Skin of body (tissue), 2 donors: ENCODE data around the gene RNF32. TPM values are rescaled to one million over a fixed set of nuclear protein-coding genes. Genes with fewer than 3 reads are reported as not detected.
A peak's percentile ranks its signal among the peaks of the same experiment; 100 is the strongest.

ENCODE experiments used
- DNase-seq: peaks from one replicate; lab custom pipeline; 2025; lab: John Stamatoyannopoulos, UW
- total RNA-seq: library from RNA; depleted of rRNA; stranded (reverse); fragments of >200 nt; gene quantifications from one replicate; pipeline ENCODE4 v1.2.3, GENCODE V29; 2014

RNF32 gene
- 0.89 TPM for total RNA-seq

DNA sequence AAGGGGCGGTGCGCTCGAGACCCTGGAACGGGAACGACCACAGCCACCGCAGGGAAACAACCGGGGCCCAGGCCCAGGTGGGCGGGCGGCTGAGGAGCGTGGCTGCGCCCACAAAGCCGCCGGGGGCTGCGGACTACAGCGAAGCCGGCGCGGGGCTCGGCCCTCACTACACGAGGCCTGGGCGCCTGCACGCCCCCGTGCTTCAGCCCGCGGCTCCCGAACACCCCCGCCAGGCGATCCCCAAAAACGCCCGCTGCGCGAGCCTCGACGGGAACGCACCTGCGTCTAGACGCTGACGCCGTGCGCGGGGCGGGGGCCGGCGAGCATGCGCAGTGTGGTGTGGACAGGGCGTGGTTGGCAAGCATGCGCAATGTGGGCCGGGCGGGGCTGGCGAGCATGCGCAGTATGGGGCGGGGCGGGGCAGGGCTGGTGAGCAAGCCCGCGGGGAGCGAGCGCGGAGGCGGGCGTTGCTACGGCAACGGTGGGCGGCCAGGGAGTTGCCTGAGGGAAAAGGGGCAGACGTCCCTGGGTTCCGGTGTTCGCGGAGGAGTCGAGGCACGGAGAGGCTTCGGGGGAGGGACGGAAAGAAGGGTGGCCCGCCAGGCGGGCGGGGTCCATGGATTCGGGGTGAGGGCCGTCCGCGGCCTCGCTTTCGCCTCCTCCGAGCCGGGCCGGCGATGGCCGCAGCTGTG lies at the start of gene RNF32:
TSS of gene RNF32 (plus strand) at position 518 of the 692 bp plus-strand sequence. CDS start 3,104 bp downstream, outside the sequence.
- DNase-seq: peak; percentile 85

- no peak for DNase-seq
Measured at GRCh38 chr7:156592155-156592884, 48.3 kb upstream of the RNF32 start.

DNA sequence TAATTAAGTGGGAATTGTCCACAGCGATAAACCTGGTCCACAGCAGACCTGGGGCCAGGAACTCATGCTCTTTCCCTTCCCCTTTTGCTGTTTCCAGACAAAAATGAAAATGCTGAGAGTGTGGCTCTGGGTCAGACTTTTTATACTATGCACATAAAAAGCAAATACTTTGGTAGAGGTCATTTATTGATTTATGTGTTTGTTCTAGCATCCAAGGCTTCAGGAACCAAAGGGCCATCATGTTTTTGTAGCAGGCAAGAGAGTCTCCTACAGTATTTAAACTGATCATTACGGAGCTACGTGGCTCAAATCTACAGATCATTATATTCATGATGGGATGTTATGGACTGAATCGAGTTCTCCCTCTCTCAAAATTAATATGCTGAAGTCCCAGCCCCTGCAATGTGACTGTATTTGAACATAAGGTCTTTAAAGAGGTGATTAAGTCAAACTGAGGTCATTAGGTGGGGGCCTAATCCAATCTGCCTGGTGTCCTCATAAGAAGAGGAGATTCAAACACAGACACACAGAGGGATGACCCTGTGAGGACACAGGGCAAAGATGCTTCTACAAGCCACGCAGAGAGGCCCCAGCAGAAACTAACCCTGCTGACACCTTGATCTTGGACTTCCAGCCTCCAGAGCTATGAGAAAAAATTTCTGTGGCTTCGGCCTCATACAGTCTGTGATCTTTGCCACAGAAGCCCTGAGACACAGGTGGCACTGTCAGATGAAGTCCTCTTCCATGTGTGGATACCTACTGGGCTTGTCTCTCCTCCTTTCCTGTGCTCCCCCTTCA lies 46.1 kb upstream of the RNF32 start:
- DNase-seq: no peak

- no peak for DNase-seq
Measured at GRCh38 chr7:156600496-156600895, 40.1 kb upstream of the RNF32 start.

DNA sequence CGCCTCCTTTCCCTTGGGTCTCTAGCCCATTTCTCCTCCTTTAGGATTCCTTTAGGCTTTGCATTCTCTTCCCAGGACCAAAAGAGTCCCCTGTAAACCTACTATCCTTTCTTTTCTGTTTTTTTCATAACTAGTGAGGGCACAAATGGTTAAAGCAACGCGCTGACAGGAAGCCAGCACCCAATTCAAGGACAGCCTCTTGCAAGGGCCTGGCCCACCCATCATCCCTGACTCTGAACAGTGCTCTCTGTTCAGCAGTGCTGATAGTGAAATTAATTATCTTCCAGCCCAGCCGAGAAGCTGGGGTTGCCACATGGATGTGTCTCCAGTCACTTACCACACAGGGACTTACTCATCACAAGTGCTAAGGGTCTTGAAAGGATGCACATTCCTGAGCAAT lies 38.3 kb upstream of the RNF32 start:
- DNase-seq: no peak

DNA sequence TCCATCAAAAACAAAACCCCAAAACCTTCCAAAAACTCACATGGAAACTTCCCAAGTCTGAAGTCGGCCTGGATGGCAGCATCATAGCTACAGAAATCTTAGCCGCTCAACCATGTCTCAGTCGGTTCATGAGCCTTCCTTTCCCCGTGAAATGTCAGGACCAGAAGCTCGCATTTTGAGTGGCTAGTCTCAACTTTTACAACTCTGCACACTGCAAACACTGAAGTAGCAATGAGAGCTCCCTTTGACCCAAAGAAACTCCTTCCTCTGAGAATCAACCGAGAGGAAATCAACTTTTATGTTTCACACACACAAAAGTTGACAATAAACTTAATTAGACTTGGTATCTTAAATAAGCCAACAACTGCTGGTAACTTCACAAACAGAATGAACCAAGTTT lies 37.6 kb upstream of the RNF32 start:
- no peak for DNase-seq

DNA sequence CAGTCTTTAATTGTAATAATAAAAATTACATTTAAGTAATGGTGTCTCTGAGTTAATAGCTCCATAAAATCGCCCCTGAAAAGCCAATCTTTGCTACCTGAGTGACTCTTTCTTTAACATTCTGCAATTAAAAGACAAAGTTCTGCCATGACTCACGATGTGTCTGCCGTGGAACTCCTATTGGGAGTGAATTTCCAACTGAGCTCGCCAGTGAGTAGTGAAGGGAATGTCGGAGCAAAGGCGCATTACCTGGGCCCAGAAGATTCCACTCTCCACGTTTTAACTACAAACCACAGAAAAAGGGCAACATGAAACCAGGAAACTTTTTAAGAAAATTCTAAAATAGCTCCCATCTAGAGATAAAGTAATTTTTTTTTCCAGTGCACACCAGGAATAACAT lies 36.9 kb upstream of the RNF32 start:
- DNase-seq: no peak

DNA sequence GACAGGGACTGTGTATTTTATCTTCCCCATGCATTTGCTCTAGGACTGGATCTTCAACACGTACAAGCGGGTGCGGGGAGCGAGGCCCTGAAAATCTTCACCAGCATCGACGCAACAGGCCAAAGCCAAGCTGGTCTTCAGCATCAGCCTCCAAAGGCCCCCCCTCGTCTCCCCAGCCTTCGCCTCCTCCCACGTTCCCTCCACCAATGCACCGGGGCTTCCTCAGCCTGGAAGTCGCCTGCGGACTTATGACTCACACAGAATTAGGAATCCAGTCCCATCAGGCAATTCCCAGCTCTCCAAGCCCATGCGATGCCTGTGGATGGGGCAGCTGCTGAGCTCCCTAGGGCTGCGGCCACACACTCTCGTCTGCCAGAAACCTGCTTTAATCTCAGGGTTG lies 36.3 kb upstream of the RNF32 start:
- no peak for DNase-seq

GRCh38 chr7:156604836-156605695 lies 35.5 kb upstream of the RNF32 start:
- DNase-seq: no peak

DNA sequence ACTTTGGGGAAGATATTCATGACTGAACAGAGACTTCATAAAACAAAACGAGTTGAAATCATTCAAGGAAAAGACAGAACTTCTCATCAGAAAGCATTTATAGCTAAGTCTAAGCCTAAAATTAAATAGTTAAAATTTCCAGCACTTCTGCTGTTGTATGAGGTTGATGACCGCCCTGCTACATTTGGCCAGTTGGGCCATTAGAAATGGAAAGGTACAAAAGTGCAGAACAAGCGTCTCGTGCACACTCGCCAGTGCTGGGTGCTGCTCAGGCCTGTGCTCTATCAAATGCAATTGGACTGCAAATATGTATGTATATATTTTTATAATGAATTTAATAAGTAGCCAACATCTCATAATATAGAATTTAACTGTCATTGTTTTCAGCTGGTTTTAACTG lies 34.4 kb upstream of the RNF32 start:
- DNase-seq: no peak

DNA sequence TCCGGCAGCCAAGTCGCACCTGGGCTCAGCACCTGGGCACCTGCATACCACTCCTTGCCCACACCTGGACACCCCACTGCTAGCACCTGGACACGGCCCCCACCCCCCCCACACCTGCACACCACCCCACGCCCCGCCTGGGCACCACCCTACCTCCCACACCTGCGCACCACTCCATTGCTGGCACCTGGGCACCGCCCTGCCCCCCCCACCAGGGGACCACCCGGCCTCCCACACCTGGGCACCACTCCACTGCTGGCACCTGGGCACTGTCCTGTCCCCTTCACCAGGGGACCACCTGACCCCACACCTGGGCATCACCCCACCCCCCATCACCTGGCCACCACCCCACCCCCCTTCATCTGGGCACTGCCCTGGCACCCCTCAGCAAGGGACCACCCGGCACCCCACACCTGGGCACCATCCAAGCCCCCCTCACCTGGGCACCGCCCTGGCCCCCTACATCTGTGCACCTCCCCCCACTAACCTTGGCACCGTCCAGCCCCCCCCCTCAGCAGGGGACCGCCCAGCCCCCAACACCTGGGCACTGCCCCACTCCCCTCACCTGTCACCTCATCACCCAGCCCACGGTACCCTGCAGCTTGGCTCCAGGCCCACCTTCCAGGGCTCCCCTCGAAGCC lies 33.8 kb upstream of the RNF32 start:
- no peak for DNase-seq

GRCh38 chr7:156607332-156608172 lies 33.0 kb upstream of the RNF32 start:
- DNase-seq: no peak

GRCh38 chr7:156608173-156608478 lies 32.4 kb upstream of the RNF32 start:
- DNase-seq: no peak

DNA sequence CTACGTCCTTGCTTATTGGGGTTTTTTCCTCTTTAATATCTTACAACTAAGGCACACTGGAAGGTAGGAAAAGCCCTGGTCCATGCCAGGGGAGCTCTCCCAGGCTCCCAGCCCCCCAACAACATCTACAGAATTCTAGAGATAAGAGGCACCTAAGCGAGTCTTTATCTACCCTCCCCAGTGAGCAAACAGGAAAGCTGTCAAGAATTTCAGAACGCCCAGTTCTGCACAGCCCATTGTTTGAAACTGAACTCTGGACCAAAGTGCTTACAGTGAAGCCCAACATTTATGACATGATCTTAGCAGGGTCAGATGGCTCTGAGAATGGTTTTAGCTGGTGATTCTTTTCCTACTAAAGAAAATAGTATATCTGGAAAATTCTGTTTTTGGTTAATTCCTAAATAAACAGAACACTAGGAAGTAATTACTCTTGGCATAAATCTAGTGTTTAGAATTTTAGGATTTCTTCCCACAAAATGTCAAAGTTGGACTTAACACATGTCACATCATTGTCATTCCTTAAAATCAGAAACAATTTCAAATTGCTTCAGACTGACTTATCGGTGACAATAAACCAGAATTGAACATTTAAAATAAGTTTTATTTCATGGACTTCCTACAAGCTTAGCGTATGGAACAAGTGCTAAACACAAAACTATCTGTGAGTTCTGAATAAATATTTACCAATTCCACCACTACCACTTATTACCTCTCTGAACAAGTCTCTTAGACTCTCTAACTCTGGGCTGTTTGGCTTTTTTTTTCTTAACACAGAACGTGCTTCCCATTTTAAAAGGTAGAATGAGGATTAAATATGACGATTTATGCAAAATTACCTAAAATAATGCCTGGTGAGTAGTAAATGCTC lies 31.3 kb upstream of the RNF32 start:
- peak; percentile 8 for DNase-seq

- DNase-seq: no peak
Measured at GRCh38 chr7:156610130-156610529, 30.4 kb upstream of the RNF32 start.

DNA sequence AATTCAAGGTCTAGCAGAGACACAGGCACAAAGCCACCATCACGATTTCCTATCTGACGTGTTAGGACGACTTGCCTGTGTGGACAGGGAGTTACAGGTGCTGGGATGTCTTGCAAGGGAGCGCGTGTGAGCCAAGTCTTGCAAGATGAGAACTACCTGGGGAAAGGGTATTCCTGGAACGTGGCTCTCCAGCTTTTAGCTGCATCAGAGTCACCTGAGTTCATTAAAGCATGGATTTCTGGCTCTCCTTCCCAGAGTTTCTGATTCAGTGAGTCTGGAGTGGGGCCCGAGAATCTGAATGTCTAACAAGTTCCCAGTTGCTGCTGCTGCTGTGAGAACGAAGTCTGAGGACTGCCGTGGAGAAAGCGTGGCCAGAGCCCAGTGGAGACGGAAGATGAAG lies 30.0 kb upstream of the RNF32 start:
- no peak for DNase-seq

DNA sequence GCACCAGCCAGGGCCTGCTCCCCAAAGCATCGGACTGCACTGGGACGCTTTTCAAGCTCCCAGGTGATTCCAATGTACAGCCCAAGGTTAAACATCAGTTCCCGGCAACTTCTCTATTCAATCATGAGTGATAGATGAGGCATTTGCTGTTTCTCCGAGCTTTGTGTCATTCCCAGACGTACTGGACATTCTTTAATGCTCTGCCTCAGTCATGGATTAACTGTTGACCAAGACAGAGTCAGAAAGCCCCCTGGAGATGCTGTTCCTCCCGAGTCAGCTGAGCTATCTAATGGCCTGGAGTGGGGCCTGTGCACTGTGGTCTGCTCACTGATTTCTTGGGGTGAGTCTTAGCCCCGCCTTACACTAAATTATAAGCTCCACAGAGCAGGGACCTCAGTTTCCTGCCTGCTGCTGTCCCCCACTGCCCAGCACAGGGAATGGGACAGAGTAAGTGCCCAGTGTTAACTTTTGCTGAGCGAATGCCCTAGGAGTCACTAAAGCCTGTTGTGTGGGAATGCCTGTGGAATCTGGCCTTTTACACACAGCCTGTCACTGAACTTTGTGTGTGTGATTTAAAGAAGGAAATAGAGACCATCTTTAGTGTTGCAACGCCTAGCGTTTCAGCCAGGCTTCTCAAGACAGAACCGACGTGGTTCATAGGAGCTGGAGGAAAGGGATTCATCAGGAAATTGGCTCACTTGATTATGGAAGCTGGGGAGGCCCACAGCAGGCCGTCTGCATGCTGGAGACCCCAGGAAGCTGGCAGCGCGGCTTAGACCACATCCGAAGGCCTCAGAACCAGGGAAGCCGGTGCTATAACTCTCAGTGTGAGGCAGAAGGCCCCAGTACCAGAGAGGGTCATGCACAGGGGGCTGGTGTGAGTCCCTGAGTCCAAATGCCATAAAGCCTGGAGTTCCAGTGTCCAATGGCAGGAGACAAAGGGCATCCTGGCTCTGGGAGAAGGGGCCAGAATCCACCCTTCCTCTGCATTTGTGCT lies 29.3 kb upstream of the RNF32 start:
- DNase-seq: no peak

GRCh38 chr7:156612930-156613329 lies 27.6 kb upstream of the RNF32 start:
- DNase-seq: no peak
